NCI-H510A (cell line): ENCODE measurements around the gene BCL2L11.

ENCODE experiments used
- DNase-seq: peaks from one replicate; lab custom pipeline; 2025; lab: John Stamatoyannopoulos, UW

The BCL2L11 gene

DNA sequence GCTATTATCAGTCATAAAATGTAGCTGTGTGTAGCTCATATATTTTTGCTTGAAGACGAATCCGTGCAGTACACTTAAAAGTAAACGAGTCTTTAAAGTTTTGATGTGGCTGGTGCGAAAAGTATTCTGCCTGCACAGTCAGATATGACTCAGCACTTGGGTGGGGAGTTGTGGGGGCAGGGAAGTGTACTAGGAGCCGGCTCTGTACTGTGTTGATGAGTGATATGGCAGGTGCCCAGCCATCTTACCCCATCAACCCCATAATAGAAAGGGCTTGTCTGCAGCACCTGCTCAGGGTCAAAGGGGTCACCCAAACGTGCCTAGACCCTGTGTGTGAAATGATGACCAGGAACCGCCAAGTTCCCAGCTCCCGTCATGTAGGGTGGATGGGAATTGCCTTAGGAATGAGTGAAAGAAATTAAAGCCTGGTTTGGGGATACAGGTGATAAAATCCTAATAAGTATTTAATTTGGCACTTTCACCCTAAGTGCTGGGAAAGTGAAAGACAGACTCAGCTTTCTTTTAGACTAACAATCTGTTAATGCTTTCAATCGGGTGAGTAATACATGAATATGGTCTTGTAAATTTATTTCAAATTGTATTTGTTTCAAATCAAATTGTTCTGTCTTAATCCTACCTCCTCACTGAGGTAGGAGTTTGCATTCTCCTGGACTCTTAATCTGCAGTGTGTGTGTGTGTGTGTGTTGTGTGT, 48.0 kb downstream of the BCL2L11 start:
- no peak for DNase-seq

DNA sequence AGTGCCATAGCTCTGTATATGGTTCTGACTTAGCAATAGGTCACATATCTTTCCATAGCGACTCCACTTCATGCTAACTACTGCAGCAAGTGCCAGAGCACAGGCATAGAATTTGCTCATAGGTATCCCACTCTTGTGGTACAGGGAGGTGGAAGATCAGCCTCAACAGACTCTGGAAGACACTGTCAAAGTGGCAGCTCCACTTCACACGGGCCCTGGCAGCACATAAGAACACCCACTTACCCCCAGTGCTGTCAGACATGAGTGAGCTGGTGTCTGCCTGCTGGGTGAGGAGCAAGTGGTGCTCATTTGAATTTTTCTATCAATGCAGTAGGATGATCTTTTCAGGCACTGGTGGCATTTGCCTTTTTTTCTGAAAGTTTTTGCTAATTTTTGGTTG, 48.6 kb downstream of the BCL2L11 start:
- DNase-seq = no peak

DNA sequence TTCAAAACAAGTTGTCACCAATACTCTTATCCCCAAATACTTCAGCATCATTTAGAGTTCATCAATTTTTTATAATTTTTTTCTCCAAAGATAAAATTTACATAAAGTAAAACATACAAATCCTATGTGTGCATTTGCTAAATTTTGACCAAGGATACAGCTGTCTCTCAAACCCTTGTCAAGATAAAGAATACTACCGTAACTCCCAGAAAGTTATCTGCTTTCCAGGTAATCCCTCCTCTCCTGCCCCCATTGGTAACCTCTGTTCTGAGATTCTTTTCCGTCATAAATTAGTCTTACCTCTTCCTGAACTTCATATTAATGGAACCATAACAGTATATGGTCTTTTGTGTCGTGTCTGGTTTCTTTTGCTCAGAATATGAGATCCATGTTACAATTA, 49.2 kb downstream of the BCL2L11 start:
- no peak for DNase-seq

DNA sequence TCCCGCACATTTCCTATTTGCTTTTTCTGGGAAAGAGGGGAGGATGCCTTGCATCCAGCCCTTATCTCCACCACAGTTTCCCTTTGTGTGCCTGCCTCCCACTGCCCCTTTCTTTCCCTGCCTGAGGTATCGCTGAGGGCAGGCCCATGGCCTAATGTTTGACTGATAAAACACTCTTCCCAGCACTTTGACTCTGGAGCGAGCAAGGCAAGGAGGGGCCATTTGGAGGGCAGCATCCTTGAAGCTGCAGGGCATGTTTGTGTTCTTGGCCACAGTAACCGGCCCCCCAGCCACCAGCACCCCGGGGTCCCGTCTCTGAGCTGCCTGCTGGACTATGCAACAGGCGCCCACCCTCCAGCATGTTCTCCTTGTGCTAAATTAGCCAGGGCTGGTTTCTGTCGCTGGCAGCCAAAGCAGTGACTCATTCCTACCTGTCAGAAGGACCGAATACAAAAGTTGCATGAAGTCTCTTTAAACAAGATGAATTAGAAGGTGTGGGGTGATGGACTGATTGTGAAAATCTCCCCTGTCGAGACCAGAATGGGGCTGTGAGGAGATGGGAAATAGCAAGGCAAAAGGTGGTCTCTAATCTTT, 50.7 kb downstream of the BCL2L11 start:
- no peak for DNase-seq

DNA sequence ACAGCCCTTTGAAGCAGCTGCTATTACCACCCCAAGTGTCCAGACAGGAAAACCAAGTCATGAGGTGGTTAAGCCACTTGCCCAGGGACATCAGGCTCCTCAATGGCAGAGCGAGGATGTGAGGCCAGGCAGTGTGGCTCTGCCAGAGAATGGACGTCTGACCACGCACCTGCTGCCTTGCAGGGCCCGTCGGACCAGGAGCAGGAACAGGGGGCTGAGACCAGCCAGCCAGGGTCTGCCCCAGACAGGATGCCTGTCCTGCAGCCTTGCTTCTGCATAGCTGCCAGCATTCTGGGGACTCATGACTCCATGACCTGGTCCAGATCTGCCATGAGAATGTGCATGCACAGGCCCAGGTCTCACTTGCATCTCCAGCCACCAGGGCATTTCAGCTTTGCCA, 52.0 kb downstream of the BCL2L11 start:
- no peak for DNase-seq

DNA sequence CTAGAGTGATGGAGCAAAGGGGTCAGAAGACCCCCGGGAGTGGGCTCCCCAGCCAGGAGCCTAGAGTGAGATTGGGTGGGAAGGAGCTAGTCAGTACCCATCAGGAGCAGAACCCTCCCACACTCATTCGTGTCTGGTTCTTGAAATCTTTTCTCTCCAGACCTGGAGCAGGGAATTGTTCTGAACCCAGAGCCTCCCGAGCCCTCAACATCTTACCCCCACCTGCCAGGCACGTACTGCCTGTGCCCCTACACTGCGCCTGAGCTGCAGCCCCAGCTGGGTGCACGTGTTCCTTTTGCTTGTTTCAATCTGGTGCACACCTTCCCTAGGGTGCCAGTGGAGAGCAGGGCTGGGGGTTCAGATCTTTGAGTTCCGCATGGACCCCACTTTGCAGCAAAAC, 52.6 kb downstream of the BCL2L11 start:
- no peak for DNase-seq

DNA sequence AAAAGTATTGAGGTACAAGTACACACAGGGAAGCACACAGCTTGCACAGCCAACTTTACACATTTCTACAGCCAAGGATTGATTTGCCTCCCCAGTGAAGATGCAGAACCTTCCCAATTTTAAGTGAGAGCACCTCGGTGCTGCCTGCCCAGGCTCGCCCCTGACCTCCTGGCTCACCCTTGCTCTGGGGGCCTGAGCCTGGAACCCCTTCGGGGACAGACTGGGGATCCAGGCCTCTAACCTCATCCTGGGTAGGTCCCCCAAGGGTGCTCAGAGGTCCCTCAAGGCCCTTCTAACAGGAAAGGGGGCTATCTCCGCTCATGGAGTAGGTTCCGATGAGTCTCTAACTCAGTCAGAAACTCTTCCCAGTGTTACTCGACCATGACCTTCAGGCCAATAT, 53.1 kb downstream of the BCL2L11 start:
- DNase-seq = no peak

DNA sequence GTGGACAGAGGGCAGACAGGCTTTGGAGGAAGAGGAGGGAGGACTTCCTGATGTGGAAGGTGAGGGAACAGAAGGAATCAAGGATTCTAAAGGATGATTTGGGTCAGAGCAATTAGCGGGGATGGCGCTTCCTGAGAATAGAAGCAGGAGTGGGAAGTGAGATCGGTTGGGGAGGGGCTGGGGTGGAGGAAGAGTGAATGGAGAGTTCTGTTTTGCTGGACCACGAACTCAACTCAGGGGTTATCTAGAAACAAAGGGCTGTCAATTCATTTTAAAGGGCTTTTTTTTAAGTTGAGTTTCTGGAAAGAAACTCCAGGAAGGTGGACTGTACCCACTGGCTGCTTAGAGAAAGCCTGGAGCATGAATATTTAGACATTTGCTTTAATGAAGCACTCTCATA, 54.9 kb downstream of the BCL2L11 start:
- no peak for DNase-seq

DNA sequence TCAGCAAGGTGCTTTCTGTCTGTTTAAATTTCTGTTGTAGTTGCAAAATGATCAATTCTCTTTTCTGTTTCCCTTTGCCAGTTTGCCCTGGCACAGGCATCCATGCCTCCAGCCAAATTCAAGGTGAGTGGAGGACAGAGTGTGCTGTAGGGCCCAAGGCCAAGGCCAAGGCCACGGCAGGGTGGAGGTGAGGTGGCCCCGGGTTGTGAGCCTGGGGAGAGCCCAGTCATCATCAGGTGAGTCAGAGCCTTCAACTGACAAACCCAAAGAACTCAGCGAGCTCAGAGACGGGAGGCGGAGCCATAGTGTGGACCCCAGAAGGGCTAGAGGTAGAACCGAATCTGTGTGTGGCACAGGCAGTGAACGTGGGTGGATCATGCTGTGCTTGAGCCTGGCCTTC, 55.7 kb downstream of the BCL2L11 start:
- no peak for DNase-seq

DNA sequence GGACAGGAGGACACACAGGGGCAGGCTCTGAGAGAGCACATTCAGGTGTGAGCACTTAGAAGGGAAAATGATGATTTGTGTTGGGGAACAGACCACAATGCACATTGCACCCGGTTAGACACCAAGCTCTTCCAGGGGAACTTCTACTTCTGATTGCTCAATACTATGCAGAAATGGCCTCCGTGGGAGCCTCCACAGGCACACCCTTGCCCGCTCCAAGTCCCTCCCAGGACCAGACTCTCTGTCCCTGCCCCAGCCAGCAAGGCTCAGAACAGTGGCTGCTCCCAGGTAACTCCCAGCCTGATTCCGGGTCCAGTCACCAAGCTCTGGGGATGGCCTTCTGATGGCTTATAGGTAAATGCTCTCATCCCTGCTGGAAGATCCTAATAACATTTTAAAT, 56.2 kb downstream of the BCL2L11 start:
- no peak for DNase-seq

DNA sequence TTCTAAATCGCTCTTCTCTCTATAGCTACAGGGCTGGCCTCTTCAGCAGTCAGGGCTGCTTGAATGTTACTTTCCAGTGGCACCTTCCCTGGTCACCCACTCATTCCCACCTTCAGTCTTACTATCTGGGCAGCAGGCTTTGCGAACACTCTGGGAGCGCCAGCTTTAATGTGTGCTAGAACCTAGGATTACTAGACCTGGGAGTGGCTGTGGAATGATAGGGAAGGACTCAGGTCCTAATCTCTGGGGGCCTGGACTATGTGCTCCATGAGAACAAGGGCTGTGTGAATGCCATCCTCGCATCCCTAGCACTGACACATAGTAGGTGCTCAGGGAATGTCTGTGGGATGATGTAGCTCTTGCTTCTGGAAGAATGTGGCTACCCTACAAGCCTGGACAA, 57.6 kb downstream of the BCL2L11 start:
- DNase-seq = no peak

DNA sequence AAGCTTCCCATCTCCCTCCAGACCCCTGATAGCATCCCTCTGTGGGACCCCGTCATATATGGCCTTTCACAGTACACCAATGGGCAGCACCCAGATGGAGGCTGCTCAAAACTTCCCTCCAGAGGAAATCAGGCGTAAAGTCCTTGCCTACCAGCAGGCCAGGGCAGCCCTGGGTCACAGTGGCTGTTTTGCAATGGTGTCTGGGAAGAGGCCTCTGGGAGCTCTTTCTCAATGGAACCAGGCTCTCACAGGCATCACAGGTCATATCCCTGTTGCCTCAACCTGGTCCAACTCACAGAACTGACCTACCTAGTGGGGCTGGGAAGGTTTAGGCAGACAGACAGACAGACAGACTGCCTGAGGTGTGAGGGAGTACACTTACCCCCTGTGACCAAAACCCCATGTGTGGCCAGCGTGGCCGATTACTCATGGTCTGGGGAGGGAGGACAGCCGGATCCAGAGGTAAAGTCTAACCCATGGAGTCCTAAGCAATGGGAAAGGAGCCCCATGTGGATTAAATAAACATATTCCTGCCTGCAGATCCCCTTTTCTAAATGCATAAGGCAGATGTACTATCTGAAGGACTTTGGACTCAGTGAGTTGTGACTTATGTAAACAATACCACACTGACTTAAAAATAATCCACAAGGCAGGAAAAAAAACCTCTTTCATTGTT, 58.2 kb downstream of the BCL2L11 start:
- no peak for DNase-seq

DNA sequence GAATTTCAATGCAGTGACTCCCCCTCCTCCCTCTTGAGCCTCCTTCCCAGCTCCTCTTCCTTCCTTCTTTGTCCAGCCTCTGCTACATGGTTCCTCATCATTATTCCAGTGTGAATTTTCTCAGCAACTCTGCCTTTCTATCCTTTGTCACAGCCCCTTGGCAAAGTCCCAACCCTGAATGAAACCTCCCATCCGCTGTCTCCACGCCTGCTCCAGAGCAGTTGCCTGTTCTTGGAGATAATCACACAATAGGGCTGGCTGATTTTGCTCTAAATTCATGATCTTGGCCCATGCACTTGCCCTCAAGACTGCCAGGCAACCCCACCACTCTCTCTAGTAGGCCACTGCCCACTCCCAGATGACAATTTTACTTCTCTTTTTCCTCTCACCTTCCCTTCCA, 61.4 kb downstream of the BCL2L11 start:
- no peak for DNase-seq

DNA sequence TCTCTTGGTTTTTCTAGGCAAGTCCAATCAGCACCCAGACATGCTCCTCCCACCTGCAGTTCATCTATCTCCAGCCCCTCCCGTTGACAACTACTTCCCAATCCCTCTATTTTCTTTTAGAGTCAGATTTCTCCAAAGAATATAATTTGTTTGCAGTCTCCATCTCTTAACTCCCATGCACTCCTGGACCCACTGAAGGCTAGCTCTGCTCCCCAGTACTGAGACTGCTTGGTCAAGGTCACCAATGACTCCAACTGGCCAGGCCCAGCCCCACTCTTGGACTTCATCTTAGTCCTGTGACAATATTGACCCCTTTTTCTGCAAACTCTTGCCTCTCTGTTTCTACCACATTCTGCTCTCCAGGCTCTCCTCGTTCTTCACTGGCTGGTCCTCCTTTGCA, 62.0 kb downstream of the BCL2L11 start:
- DNase-seq = no peak

DNA sequence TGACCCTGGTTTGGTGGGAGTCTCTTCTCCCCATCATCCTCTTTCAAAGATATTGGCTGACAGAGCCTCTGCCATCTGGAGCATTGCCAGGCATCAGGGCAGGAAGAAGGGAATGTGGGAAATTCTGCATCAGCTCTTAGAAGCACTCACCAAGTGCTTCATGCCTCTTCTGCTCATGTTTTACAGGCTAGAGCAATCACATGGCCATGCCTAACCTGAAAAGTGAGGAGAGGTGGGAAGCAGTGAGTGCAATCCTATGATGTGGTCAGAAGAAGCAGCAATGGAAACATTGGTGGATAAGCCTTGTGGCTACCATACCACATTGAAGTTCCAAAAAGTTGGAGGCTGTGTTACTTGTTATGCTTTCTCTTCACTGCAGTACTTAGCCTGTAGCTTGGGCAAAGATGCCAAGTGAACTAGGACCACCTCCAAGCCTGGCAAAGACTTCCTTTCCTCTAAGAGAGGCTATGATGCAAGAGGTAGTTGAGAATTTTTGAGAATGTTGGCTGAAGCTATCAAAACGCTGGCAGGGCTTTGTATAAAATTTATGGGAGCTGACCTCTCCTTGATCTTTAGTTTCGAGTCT, 64.1 kb downstream of the BCL2L11 start:
- no peak for DNase-seq

DNA sequence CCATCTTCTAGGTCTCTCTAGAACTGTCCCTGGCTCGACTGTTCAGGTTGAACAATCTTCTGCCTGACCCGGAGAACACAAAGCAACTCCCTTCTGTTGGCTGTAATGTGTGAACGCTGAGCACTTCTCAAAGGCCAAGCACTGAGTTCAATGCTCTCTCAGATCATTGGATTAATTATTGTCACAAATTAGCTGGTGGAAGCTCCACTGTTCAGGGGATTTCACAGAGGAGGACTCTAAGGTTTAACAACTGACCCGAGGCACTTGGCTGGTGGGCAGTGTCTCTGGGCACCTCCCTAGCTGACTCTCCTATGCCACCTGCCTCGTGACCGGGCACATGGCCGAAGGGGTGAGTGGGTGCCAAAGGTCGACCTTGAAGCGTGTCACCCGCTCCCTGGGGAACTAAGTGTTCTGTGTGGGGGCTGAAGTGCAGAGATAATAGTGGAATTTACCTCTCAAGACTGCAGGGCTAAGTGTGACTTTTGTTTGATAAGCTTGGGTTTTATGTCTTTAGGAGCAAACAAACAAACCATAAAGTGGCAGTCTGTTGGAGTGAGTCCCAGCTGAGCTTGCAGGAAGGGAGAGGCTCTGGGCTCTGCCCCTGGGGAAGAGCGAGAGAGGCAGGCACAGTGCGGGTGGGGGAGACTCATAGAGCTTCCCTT, 64.8 kb downstream of the BCL2L11 start:
- peak; percentile 32 for DNase-seq

DNA sequence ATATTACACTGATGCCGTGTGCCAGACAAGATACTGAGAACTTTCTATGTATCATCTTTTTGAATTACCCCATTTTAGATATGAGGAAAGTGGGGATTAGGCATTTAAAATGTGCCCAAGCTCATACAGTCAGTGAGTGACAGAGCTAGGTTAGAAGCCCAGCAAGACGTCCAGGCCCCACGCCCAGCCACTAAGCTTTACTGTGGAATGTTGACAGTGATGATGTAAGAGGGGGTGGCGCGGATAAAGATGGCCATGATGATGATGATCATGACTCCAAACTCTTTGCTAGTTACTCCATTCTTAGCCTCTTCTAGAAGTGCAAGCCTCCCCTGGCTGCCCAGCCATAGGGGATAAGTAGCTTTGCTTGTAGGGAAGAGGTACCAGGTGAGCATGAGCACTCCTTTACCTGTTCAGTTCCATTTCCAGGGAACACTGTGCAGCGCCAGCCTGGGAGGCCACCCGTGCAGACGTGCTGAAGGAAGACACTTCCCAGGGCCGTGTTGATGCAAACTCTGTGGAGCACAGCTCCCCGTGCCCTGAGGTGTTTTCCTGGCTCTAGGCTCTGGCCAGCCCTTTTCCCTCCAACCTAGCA, 65.5 kb downstream of the BCL2L11 start:
- DNase-seq = no peak

DNA sequence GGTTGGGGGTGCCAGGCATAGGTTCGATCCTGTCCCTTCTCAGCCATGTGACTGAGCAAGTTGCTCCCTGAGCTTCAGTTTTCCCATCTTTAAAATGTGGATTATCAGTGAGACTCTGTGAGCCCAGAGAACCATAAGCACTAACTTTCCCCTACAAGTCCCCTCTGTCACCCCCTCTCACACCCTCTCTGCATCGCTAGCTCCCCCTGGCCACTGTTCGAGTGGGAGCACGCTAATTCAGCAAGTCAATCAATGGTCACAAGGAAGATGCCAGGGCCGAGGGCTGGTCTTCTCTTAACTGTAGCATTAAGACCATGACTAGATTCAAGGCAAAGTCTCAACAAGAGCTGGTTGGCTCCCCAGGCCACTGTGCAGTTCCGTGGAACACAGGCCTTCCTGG, 66.2 kb downstream of the BCL2L11 start:
- no peak for DNase-seq

DNA sequence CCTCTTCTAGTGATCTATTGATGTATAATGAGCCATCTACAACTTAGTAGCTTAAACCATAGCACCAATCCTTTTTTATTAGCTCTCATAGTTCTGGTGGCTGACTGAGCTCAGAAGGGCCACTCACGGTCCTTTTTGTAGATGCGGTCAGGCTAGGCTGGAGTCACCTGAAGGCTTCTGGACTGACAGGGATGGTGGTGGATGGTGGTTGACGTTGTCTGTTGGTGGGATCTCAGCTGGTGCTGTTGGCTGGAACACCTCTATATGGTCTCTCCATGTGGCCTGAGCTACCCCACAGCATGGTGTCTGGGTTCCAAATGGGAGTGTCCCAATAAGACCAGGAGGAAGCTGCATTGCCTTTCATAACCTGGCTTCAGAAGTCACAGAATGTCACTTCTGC, 68.0 kb downstream of the BCL2L11 start:
- no peak for DNase-seq

DNA sequence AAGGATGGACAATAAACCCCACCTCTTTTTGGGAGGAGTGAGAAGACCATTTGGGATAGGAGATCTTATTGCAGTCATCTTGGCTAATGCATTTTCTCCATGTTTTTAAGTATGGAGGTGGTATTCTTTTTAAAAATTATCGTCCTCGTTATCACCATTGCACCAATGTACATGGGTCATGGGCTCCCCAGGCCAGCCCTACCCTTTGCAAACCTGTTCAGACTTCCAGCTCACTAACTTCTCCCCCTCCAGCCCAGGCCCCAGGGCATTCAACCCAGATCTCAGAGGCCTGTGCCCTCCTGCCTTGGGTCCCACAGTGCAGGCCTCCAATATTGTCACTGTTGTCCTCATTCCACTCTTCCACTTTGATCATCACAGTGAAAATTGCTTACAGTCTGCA, 68.4 kb downstream of the BCL2L11 start:
- DNase-seq = no peak

DNA sequence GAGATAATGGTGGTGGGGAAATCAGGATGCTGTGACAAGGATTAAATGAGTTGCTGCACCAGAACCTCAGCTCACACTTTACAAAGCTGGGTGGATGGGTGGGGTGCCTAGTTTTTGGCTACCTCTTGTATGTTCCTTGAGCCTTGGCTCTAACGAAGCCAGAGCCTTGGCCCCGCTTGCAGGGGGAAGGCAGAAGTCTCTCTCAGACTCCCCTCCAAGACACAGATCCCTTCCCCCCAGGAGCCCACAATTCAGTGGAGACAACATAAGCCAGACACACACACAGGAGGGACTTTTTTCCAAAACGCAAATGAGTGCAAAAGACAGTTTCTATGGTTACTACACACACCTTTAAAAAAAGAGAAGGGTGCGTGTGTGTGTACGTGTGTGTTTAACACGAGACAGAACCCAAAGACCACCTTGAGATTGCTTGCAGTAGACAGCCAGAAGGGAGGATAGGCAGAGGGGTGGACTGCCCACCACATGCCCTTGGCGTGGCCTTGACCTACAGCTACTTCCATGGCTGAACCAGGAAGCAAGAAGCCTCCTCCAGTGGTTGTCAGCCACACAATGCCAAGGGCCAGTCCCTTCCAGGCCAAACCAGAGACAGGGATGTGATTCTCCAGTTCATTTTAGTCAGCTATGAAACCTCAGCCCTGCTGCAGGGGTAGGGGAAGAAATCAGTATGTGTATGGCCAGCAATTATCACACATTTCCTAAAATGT, 70.3 kb downstream of the BCL2L11 start:
- no peak for DNase-seq

DNA sequence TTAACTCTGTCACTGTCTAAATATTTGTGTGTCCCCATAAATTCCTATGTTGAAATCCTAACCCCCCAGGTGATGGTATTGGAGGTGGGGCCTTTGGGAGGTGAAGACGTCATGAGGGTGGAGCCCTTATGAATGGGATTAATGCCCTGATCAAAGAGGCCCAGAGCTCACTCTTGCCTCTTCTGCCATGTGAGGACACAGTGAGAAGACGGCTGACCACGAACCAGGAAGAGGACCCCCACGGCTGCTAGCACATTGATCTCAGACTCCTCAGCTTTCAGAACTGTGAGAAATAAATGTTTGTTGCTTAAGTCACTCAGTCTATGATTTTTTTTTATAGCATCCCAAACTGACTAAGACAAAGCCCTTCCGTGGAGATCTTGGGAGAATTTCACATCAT, 71.2 kb downstream of the BCL2L11 start:
- DNase-seq = no peak
